Duodenal mucosa (tissue), 2 donors: Measurements from ENCODE around the gene SERINC2.
A peak's percentile ranks its signal among the peaks of the same experiment; 100 is the strongest.

Experiments
- H3K27ac ChIP-seq: one replicate; pipeline ENCODE4 v1.7.0; 2013; ENCODE audit warnings: low read depth, low read length
- H3K27me3 ChIP-seq, 2 donors: one replicate each; pipeline ENCODE4 v1.7.0; 2013; ENCODE audit warnings: low read length in 2 of 2, control low read depth in 1 of 2; ENCODE audit not compliant: insufficient read depth in 2 of 2, control insufficient read depth in 1 of 2
- H3K36me3 ChIP-seq, 2 donors: one replicate each; pipeline ENCODE4 v1.7.0; 2013; ENCODE audit warnings: low read length in 2 of 2, control low read depth in 1 of 2; ENCODE audit not compliant: insufficient read depth in 2 of 2, control insufficient read depth in 1 of 2
- H3K4me1 ChIP-seq, 2 donors: one replicate each; pipeline ENCODE4 v1.7.0; 2013; ENCODE audit warnings: low read length in 2 of 2, control low read depth in 1 of 2; ENCODE audit not compliant: insufficient read depth in 2 of 2, control insufficient read depth in 1 of 2
- H3K4me3 ChIP-seq, 2 donors: one replicate each; pipeline ENCODE4 v1.7.0; 2013; ENCODE audit warnings: low read length in 2 of 2, low read depth in 1 of 2
- H3K9ac ChIP-seq, 2 donors: one replicate each; pipeline ENCODE4 v1.7.0; 2013; ENCODE audit warnings: low read length in 2 of 2, low read depth in 1 of 2
- H3K9me3 ChIP-seq, 2 donors: one replicate each; pipeline ENCODE4 v1.7.0; 2013; ENCODE audit warnings: low read length in 2 of 2, control low read depth in 1 of 2; ENCODE audit not compliant: control insufficient read depth in 1 of 2

SERINC2 gene

DNA sequence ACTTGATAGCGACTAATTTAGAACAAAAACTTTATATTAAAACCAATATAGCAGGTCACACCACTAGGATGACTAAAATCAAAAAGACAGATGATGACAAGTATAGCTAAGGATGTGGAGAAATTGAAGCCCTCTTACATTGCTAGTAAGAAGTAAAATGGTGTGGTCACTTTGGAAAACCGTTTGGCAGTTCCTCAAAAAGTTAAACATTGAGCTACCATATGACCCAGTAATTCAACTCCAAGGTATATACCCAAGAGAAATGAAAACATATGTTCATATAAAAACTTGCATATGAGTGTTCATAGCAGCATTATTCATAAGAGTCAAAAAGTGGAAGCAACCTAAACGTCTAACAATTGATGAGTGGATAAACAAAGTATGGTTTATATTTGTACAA lies 13.0 kb upstream of the SERINC2 start:
- no peak overlapping the region for H3K27ac ChIP-seq
- H3K9ac ChIP-seq: no peak overlapping the region
- no peaks in the 10 kb centered on the region for H3K27me3 ChIP-seq
- H3K36me3 ChIP-seq: no peaks in the 10 kb centered on the region
- no peak overlapping the region for H3K4me3 ChIP-seq
- H3K9me3 ChIP-seq: no peaks in the 10 kb centered on the region
- peaks cover 0 to under 1% of the 10 kb centered on the region in 2 donors for H3K4me1 ChIP-seq

DNA sequence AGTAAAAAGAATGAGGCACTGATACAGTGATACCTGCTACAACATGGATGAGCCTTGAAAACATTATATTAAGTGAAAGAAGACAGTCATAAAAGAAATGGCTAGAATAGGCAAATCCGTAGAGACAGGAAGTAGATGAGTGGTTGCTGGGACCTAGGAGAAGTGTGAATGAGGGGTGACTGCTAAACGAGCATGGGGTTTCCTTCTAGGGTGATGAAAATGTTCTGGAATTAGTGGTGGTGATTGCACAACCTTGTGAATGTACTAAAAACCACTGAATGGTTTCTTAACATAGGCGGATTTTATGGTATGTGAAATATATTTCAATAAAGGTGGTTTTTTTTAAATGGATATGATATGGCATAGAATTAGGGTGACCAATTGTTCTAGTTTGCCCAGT lies 12.6 kb upstream of the SERINC2 start:
- H3K9ac ChIP-seq: no peak overlapping the region
- H3K4me1 ChIP-seq: no peaks in the 10 kb centered on the region
- no peaks in the 10 kb centered on the region for H3K27me3 ChIP-seq
- H3K27ac ChIP-seq: no peak overlapping the region
- no peak overlapping the region for H3K4me3 ChIP-seq
- no peaks in the 10 kb centered on the region for H3K36me3 ChIP-seq
- H3K9me3 ChIP-seq: no peaks in the 10 kb centered on the region

DNA sequence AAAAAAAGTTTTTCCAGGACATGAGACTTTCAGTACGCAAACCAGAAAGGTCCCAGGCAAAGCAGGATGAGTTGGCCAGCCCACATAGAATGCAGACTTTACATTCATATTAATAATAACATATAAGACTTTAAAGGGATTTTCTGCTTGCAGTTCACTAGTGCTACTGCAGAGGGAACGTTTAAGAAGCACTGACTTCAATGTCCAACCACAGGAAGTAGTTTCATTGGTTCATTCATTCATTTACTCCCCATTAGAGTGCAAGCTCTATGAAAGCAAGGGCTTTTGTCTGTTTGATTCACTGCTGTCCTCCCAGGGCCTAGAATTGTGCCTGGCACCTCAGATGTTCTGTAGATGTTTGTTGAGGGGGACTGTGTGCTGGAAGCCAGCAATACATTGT lies 11.8 kb upstream of the SERINC2 start:
- no peaks in the 10 kb centered on the region for H3K4me1 ChIP-seq
- no peak overlapping the region for H3K27ac ChIP-seq
- no peaks in the 10 kb centered on the region for H3K27me3 ChIP-seq
- H3K9ac ChIP-seq: no peak overlapping the region
- H3K36me3 ChIP-seq: no peaks in the 10 kb centered on the region
- no peaks in the 10 kb centered on the region for H3K9me3 ChIP-seq
- H3K4me3 ChIP-seq: no peak overlapping the region

DNA sequence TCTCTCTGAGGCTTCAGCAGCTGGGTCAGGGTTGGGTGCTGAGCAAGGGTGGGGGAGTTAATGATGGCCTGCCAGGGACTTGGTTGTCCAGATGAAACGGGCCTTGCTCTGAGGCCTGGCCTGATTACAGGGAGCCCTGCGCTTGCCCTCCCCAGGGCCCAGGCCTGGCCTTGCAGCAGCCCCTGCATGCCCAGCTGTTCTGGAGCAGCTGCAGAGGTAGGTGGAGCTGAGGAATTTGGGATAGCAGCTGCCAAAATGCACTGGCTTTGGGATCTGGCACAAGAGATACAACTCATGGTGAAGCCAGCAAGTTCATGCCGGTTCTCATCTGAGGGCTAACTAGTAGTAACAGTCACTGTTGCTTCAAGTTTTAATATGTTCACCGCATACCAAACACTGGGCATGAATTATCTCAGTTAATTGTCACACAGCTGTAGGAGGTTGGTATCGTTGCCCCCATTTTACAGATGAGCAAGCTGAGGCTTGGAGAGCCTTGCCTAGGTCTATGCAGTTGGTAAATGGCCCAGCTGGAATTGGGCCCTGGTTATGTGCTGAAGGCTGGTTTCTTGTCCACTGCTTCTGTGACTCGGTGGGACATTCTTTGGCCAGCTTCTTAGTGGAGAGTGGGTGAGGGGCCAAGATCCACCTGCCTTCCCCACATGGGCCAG lies 7.3 kb upstream of the SERINC2 start:
- Histone ChIP-seq H3K27me3 (peaks cover 0 to 5% of the 10 kb centered on the region in 2 donors), H3K4me3 (no peak overlapping the region), H3K36me3 (no peaks in the 10 kb centered on the region), H3K9me3 (no peaks in the 10 kb centered on the region), H3K4me1 (no peaks in the 10 kb centered on the region), H3K27ac (no peak overlapping the region), H3K9ac (no peak overlapping the region)

DNA sequence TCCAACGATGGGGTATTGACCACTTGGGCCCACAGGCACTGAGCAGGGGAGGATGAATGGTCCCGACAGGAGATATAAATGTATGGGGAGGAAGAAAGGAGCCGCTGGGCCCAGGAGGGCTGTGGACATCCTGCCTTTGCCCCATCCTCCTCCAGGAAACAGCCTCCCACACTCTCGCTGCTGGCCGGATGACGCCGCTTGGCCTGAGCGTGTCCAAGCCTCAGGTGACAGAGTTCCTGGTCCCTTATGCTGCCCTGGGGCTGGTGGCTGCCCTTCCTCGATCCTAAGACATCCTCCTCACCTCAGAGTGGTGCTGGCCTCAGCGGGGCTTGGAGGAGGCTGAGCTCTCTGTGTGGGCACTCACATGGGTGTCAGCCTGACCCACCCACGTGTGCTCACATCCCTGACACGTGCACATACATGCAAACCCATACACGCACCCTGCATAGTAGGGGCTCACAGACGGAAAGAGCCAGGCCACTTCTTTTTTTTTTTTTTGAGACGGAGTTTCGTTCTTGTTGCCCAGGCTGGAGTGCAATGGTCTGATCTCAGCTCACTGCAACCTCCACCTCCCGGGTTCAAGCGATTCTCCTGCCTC lies 5.9 kb upstream of the SERINC2 start:
- Histone ChIP-seq H3K9ac (no peak overlapping the region), H3K27me3 (peaks cover 0 to 12% of the 10 kb centered on the region in 2 donors), H3K4me3 (no peak overlapping the region), H3K9me3 (no peaks in the 10 kb centered on the region), H3K4me1 (no peaks in the 10 kb centered on the region), H3K36me3 (no peaks in the 10 kb centered on the region), H3K27ac (no peak overlapping the region)

DNA sequence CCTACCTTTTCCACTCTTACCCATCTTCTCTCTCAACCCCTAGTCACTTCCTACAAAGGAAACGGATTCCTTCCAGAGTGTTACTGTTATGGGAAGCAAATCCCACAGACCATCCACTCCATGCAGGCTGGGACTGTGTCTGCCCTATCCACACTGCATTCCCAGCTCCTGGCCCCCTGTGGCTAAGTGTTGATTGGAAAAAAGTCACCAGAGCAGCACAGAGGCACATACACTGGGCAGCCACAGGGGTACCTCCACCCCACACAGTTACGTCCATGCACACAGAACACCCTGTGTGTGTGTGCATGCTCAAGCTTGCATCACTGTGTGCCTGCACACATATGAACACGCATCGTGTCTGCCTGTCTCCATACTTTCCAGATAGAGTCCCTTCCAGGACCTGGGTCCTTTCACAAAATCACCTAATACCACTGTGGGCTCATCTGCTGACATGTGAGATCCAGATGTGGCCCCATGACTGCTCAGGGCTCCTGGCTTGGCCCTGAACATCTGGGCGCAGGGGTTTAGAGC lies 4.2 kb upstream of the SERINC2 start:
- no peaks in the 10 kb centered on the region for H3K36me3 ChIP-seq
- no peaks in the 10 kb centered on the region for H3K9me3 ChIP-seq
- H3K4me3 ChIP-seq: no peak overlapping the region
- H3K27ac ChIP-seq: no peak overlapping the region
- peaks cover 0 to 20% of the 10 kb centered on the region in 2 donors for H3K27me3 ChIP-seq
- H3K9ac ChIP-seq: no peak overlapping the region
- H3K4me1 ChIP-seq: peaks cover 5 to 10% of the 10 kb centered on the region in 2 donors

DNA sequence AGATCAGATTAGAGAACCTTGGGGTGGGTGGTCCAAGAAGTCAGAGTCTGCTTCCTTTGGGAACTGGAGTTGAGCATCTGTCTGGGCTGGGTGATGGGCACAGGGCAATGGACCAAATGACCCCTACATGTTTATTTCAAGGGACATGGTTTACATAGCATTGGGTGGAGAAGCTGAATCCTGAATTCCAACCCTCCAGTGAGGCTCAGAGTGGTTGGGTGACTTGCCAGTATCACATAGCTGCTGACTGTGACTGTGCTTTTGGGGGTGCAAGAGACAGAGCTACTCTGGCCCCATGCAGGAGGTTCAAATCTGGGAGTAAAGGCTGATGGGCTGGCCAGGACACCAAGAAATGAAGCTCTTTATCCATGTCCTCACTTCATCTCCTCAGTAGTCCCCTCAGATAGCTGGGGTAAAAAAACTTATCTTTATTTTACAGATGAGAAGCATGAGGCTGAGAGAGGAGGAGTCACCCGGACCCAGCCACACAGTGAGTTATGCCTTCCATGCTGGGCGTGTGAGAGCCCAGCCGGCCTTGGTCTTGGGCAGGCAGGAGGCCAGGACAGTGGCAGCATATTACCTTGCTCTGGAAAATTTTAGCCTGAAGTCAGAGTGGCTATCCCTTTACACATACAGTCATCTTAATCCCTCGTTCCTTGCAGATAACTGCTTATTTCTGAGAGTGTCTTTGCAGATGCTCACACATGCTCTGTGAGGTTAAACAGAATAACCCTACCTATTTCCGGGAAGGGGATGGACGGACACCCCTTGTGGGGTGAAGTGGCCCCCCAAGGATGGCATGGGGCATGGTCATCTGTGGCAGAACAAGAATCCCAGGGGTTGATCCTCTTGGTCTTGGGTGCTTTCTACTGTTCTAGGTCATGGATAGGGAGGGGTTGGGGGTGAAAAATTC lies 2.8 kb upstream of the SERINC2 start:
- Histone ChIP-seq H3K9me3 (no peaks in the 10 kb centered on the region), H3K27me3 (peaks cover 0 to 24% of the 10 kb centered on the region in 2 donors), H3K4me3 (no peak overlapping the region), H3K4me1 (peaks cover 5 to 20% of the 10 kb centered on the region in 2 donors), H3K27ac (no peak overlapping the region), H3K9ac (no peak overlapping the region), H3K36me3 (no peaks in the 10 kb centered on the region)

DNA sequence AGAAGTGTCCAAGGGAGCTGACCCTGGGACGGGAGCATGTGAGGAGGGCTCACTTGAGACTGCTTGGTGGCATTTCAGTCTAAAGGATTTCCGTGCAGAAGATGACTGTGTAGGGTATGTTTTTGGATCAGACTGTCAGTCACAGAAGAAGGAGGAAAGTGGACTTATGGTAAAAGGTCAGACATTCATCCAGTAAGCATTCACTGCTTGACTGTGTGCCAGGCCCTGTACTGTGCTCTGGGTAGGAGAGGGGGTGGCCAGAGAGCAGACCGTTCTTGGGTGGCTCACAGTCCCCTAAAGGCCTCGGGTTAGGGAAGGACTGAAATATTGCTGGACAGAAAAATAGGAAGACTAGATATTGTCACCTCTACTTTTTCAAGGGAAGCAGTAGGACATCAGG lies 2.1 kb upstream of the SERINC2 start:
- Histone ChIP-seq H3K36me3 (peaks cover 2 to 4% of the 10 kb centered on the region in 2 donors), H3K4me3 (no peak overlapping the region), H3K4me1 (peaks cover 8 to 26% of the 10 kb centered on the region in 2 donors), H3K27ac (no peak overlapping the region), H3K9me3 (no peaks in the 10 kb centered on the region), H3K27me3 (peaks cover 0 to 24% of the 10 kb centered on the region in 2 donors), H3K9ac (no peak overlapping the region)

DNA sequence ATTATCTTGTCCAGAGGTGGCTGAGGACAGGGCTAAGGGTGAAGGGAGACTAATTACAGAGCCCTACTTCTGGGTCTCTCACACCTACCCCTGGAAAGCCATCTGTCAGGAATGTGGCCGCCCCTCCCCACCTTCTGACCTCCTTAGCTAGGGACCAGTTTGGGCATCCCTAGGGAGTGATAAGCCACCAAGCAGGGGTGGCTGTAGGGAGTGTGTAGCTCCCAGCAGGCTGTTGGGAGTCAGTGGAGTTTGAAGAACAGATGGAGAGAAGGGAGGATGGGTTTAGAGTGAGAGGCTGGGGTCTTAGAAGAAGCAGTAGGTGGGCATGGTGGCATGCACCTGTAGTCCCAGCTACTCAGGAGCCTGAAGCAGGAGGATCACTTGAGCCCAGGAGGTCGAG lies 808 bp upstream of the SERINC2 start:
- Histone ChIP-seq H3K27ac (no peak overlapping the region), H3K27me3 (peaks cover 0 to 24% of the 10 kb centered on the region in 2 donors), H3K4me1 (peaks cover 12 to 26% of the 10 kb centered on the region in 2 donors), H3K4me3 (no peak overlapping the region), H3K36me3 (peaks cover 3 to 5% of the 10 kb centered on the region in 2 donors), H3K9ac (peak overlapping the region in 1 of 2 donors; percentile 73), H3K9me3 (no peaks in the 10 kb centered on the region)
